OCI-LY1 (cell line): ENCODE measurements around the gene RNF13.

Source experiments
- CTCF ChIP-seq: fragments of 200-600 bp; sonication (generic), shearing (Covaris generic); IDR thresholded peaks from 2 replicates; pipeline ENCODE4 v1.5.1; 2017; ENCODE audit warnings: mild to moderate bottlenecking, antibody characterized with exemption, low read length, moderate library complexity, mixed read lengths
- EZH2 ChIP-seq: fragments of 200-600 bp; sonication (generic), shearing (Covaris generic); IDR thresholded peaks from 2 replicates; pipeline ENCODE4 v1.8.0; 2017; ENCODE audit warnings: borderline replicate concordance, mixed run types, mild to moderate bottlenecking, antibody characterized with exemption, low read length, moderate library complexity, mixed read lengths

GRCh38 chr3:149879872-149880271, 66.9 kb downstream of the RNF13 start:
- peak; percentile 95 for TF ChIP-seq CTCF
- TF ChIP-seq EZH2: no peak
